GM19239 (cell line): ENCODE data around the gene PRDM16.

ENCODE experiments used
- DNase-seq: peaks from one replicate; pipeline ENCODE4 v3.0.0; 2011; ENCODE audit warnings: low spot score; ENCODE audit not compliant: insufficient read length
- FAIRE-seq: peaks from 2 replicates; lab custom pipeline; 2011; peaks lifted over from hg19 to GRCh38; lab: Jason Lieb, UNC

PRDM16 gene

DNA sequence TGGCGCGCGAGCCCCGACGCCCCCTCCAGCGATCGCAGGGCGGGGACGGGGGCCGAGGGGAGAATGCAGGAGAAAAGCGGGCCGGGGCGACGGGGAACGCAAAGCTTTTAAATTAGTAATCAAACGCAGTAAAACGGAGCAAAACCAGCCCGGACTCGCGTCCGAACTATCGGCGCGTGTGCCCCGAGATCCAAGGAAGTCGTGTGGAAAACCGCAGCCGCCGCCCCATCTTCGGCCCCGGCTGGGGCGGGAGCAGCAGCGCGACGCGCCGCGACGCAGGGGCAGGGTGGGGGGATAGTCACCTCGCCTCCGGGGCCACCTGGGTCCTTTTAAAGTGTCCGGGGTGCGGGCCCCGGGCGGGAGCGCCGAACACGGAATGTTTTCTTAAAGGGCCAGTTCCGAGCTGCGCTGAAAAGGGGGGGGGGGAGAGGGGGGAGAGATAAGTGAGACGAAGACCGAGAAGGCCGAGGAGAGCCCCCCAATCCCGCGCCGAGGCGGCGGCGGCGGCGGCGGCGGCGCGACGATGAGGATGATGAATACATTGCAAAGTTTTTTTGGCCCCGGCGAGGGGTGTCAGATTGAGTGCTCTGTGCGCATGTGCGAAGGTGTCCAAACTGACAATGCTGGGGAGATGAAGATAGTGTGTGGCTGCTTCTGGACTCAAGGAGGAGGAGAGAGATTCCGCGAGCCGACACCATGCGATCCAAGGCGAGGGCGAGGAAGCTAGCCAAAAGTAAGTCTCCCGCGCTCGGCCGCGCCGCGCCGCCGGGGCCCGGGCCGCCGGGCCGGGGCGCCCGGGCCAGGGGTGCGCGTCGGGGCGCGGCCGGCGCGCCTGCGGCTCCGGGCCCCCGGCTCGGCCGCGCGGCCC is at the start of gene PRDM16:
Gene PRDM16 (plus strand): TSS at position 640 of the 868 bp plus-strand sequence. CDS start 57 bp downstream, at position 697.
- FAIRE-seq = no peak
- peak; percentile 65 for DNase-seq

DNA sequence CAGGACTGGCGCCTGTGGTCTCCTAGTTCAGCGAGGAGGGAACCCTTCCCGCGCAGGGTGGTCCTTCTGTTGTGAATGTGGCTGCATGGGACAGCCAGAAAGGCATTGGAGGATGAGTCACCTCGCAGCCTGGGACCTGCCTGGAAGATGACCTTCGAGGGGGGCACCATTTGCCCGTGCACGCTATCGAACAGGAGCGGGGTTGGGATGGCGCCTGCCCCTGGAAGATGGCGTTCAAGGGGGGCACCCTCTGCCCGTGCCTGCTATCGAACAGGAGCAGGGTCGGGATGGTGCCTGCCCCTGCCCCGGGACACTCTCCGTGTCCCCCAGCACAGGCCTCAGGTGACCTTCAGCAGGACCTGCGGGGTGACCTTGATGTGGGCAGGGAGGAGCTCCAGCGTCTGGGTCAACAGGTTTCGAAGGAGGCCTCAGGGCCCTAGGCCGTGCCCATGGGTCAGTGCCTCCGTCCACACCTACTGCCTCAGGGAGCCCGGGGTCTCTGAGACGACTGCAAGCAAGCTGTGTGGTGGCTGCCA is 49.4 kb upstream of the PRDM16 start:
- DNase-seq = no peak
- FAIRE-seq = no peak

DNA sequence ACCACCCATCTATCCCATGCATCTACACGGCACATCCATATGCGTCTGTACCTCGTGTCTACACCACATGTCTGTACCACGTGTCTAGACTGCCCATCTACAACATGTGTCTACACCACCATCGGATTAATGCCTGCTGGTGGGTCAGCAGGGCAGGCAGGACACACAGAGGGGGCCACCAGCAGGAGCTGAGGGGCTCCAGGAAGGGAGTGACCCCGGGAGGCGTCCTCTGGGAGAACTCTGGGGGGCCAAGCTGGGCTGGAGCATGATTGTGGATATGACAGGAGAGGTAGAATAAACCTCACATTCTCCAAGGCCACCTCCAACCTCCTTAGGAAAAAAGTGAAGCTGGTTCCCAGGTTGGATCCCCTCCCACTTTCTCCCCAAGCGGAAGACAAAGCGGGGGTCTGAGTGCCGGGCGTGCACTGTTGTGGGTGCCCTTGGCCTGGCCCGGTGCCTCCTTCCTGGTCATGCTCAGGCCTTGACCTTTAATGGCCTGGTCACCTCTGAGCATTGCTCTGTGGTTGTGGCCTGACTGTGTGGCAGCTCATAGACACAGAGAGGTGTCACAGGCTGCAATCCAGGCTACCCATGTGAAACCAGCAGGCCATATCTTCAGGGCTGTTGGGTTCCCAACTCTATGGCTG is 48.6 kb upstream of the PRDM16 start:
- no peak for FAIRE-seq

DNA sequence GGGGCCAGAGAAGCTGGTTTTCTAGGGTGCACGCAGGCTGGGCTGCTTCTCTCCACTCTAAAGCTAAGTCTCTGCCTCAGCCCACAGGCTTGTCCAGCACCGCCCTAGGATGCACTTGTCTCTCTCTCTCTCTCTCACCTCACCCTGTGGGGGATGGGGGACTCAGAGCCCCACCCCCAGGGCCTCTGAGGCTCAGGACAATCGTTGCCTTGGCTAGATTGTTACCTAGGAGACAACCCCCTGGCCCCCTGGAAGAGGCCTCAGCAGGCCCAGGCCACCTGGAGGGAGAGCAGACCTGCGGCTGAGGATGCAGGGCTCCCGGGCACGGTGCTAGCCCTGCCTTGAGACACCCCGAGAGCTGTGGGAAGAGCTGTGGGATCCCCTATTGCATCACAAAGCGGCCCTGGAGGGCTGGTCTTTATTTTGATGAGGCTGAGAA is 47.8 kb upstream of the PRDM16 start, which contains the start of gene ACTRT2:
Gene ACTRT2 (plus strand): TSS at position 235 of the 439 bp plus-strand sequence. CDS start 220 bp downstream, outside the sequence.
- FAIRE-seq (no peak), DNase-seq (no peak)

More for the DNA sequence above, 48.6 kb upstream of the PRDM16 start:
- DNase-seq = no peak

DNA sequence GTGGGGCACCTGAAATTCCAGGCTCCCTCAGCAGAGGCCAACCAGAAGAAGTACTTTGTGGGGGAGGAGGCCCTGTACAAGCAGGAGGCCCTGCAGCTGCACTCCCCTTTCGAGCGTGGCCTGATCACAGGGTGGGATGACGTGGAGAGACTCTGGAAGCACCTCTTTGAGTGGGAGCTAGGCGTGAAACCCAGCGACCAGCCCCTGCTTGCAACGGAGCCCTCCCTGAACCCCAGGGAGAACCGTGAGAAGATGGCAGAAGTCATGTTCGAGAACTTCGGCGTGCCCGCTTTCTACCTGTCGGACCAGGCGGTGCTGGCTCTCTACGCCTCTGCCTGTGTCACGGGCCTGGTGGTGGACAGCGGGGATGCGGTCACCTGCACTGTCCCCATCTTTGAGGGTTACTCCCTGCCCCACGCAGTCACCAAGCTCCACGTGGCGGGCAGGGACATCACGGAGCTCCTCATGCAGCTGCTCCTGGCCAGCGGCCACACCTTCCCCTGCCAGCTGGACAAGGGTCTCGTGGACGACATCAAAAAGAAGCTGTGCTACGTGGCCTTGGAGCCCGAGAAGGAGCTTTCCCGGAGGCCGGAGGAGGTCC is 47.1 kb upstream of the PRDM16 start:
- no peak for DNase-seq
- FAIRE-seq = no peak

DNA sequence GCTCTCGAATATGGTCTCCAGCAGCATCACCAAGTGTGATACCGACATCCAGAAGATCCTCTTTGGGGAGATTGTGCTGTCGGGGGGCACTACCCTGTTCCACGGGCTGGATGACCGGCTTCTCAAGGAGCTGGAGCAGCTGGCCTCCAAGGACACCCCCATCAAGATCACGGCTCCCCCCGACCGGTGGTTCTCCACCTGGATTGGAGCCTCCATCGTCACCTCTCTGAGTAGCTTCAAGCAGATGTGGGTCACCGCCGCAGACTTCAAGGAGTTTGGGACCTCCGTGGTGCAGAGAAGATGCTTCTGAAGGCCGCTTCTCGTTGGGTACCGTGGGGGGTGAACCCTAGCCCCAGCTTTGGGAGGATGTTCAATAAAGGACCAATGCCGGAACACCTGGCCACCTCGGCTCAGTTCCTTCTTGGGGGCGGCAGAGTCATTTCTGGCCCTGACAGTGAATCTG is 46.5 kb upstream of the PRDM16 start:
- no peak for DNase-seq
- FAIRE-seq = no peak

DNA sequence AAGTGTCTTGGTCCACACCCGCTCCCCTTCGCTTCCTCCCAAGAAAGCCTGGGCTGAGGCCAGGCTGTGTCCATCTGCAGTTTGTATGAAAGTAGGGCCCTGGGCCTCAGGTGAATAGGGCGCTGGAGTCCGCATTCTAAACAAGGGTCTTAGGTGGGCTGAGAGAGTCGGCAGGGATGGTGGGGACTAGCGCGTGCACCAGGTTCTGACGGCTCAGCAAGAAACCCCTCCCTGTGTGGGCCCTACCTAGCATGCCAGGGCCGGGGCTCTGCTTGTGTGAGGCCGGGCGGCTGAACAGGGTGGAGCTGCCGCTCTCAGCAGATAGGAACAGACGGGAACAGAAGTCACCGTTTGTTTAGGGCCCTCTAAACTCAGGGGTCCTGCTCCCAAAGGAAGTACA is 46.0 kb upstream of the PRDM16 start:
- DNase-seq = no peak
- no peak for FAIRE-seq

DNA sequence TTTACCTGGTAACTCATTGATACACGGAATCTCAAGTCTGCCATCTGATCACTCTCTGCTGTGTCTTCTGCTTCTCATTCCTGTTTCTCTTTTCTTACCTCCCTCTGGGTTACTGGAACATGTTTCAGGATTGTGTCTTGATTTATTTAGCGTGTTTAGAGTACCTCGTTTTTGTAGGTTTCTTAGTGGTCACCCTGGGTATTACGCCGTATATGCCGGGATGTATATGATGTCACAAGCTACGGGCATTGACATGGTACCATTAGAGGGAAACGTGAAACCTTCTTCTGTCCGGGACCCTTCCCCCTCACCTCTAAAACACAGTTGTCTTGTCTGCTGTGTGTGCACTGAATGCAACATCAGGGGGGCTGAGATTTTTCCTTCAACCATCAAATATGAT is 45.0 kb upstream of the PRDM16 start:
- DNase-seq (no peak), FAIRE-seq (no peak)

DNA sequence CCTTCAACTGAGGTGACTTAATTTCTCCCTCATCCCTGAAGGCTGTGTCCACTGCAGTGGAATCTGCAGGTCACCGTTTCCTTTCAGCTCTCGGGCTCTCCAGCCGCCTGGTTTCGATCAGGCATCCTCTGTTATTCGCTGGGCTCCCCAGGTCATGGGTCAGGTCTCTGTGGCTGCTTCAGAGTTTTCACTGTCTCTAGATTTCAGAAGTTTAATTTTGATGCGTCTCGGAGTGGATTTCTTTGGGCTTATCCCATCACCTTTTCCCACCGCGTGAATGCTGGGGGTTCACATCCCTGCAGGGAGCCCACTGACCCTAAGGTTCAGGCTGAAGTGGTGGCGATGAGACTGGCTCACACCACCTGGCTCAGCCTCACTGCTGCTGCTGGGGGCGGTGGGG is 44.4 kb upstream of the PRDM16 start:
- no peak for DNase-seq
- FAIRE-seq = no peak

DNA sequence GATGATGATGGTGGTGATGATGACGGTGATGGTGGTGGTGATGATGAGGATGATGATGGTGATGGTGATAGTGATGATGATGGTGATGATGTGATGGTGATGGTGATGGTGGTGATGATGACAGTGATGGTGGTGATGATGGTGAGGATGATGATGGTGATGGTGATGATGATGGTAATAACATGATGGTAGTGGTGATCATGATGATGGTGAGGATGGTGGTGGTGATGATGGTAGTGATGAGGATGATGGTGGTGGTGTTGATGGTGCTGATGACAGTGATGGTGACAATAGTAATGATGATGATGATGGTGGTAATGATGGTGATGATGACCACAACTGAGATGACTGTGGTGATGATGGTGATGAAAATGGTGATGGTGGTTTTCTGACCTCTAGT is 42.9 kb upstream of the PRDM16 start:
- FAIRE-seq (no peak), DNase-seq (no peak)

DNA sequence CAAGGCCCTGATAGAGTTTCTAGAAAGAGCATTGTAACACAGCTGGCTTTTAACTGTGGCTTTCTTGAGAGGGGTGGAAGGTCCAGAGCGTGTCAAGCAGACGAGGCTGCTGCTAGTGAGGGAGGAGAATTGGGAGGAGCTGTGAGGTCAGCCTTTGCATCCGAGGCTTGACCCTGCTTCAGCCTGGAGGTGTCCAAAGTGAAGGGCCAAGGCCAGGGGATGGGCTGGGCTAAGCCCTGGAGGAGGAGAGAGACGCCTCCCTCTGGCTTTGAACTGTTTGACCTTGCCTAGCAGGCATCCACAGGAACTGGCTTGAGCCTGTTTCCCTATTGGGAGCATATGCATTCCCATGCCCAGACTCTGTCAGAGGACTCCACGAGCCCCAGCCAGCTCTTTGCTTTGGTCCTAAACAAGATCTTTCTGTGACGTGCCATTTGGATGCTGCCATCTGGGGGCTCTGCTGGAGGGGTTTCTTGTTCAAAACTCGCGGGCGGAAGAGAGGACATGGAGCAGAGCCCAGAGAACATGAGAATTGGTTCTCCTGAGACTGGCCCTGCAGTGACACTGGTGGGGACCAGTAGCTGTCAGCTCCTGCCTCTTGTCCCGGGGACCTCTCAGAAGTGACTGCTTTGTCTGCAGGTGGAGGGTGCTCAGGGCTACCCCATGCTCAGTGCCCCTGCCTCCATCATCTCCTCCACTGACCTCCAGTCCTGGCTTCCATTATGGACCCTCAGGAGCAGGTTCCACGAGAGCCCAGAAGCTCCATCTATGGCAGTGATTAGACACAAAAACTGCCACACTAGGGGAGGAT is 42.2 kb upstream of the PRDM16 start:
- no peak for FAIRE-seq

DNA sequence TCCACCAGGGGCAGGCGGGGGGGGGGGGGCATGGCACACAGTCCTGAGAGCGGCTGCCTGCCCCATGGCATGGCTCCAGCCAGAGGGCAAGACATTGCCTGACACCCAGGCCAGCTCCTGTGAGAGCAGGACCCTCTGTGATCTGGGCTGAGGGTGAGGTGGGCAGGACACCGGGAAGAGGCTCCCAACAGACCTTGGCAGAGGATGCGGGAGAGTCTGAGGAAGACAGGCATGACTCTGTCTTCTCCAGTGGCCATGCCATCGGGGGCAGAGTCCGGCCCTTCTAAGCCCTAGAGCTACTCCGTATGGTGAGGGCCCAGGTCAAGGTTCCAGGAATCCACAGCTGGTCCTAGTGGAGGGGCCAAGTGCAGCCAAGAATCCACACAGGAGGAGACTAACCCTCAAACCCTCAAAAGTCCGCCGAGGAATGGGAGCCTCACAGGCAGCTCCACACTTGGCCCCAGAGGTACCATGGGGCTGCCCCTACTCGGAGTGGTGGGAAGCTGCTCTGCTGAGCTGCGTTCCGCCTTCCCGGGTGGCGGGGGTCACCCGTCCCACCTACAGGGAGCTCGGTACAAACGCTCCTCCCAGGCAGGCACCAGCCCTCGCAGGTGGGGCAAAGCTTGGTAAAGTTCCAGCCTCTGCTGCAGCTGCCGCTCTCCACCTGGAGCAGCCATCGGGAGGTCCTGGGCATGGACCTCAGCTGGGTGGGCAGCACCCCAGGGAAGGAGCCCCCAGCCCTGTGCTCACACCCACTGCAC is 41.2 kb upstream of the PRDM16 start:
- FAIRE-seq = no peak
- DNase-seq = no peak

More for the DNA sequence above, 42.2 kb upstream of the PRDM16 start:
- DNase-seq = no peak

DNA sequence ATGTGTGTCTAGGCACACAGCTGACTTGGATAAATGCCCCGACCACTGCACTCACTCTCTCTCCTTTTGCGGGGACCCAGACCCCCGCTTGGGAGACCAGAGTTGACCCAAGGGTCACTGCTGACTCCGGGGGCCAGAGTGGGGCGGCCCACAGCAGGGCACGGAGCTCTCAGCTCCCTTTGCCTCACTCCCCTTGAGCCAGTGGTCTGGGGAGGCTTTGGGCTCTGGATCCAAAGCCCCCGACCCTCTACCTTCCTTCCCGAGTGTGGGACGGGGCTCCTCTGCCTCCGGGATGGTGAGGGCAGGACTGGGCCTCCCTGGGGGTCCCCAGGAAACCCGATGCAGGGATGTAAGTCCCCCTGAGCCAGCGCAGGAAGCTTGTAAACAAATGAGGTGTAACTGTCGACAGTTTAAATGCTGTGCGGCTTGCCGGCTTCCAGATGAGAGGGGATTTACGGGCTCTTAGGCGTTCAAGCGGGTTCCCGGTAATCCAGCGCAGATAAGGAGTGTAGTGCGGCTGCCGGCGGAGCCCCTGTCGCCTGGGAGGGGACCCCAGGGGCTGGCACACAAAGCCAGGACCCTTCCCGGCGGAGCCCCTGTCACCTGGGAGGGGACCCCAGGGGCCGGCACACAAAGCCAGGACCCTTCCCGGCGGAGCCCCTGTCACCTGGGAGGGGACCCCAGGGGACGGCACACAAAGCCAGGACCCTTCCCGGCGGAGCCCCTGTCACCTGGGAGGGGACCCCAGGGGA is 40.3 kb upstream of the PRDM16 start:
- DNase-seq = no peak
- FAIRE-seq = no peak

DNA sequence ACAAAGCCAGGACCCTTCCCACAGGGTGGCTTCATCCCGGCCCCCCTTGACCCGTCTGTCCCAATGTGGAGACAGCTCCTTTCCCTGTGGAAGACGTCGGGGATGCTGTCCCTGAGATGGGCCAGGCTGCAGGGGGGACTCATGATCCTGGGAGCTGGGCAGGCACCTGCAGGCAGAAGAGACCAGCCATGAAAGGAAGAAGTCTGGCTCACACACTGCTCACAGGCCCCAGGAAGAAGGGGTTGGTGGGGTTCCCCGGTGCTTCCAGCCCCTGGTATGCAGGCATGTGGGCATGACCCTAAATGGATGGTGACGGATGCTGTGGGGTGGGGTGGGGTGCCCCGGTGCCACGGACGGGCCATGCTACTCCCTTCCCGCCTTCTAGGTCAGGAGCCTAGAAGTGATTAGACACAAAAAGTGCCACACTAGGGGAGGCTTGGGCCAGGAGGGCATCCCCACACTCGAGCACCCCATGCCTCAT is 39.5 kb upstream of the PRDM16 start:
- DNase-seq (no peak), FAIRE-seq (no peak)

DNA sequence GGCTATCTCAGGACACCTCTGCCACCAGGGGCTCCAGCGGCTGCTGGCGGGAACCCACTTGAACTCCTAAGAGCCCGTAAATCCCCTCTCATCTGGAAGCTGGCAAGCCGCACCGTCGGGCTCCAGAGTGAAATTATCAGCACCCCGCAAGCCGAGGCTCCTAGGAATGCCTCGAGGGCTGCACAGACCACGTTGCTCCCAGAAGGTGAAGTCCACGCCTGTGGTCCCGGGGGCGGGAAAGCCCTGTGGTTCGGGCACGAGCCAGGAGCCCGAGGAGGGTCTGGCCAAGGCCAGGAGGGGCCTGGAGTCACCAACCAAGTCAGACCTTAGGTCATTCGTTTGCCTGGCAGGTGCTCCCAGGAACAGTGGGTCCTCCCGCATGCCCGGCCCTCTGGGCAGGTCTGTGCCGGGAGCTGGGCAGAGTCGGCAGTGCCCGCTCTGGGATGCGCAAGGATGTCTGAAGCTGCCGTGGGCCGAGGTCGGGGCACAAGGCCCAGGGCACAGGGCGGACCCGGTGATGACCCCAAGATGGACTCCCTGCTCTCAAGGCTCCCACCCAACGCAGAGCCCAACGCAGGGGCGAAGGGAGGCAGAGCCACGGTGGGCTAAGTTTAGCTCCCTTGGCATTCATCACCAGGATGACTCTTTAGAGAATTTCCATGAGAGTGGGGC is 38.9 kb upstream of the PRDM16 start:
- DNase-seq (no peak), FAIRE-seq (no peak)

DNA sequence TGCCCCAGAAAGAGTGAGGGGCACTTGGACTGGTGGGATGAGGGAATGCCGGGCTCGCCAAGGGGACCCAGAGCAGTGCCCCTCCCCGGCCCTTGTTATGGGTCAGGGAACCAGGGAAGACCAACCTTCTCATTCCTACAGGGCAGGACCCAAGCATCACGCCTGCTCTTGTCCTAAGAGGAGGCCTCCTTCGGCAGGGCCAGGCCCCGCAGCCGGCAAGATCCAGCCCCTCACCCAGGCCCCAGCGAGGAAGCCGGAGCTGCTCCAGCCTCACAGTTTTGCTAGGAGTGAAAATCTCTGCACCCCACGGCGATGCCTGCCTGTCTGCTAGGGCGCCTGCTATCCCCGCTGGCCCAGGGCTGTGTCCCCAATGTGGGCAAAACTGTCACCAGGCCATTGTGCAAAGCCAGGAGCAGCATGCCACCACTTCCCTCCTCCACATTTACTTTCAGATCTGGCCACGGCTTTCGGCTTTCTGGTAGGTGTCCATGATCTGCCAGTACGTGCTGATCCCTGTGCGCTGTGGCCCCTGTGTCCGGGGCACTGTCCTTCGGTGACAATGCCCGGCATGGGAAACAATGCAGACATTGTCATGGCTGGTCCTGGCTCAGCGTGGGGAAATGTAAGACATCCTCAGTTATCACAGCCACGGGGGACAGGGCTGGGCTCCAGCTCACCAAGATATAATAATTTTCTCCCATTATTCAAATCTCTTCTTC is 38.2 kb upstream of the PRDM16 start:
- FAIRE-seq (no peak), DNase-seq (no peak)
